Stimulated activated CD8-positive, alpha-beta memory T cell treated with anti-CD3 and anti-CD28 coated beads, Interleukin-12 subunit alpha, Interleukin-12 subunit beta, amount 100 ng/mL, for 1 hour (primary cell): ENCODE data around the gene INPP5K.
"Not testable (repeated sequence)": the region's sequence is repeated elsewhere in the genome, so short reads cannot be mapped to it uniquely, and the experiment has no call there.

Experiments used
- DNase-seq: peaks from one replicate; pipeline ENCODE4 v3.0.0-alpha.2; 2020; ENCODE audit warnings: low read depth

The INPP5K gene

DNA sequence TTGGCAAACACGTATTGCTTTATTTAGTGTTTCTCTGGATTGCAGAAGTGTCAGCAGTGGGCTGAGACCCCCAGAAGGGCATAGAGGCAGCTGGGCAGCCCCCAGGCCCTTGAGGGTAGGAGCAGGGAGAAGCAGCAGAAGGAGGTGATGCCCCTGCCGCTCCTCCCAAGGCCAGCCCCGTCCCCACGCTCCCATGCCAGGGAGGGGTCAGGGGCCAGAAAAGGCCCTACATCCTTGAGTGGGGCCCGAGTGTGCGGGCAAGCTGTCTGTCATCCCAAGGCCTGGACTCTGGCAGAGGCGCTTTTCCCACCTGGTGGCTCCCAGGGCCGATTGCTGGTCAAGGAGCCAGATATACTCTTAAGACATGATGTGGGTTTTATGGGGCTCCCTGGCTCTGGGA, 52.2 kb downstream of the INPP5K start:
- DNase-seq, result no peak

DNA sequence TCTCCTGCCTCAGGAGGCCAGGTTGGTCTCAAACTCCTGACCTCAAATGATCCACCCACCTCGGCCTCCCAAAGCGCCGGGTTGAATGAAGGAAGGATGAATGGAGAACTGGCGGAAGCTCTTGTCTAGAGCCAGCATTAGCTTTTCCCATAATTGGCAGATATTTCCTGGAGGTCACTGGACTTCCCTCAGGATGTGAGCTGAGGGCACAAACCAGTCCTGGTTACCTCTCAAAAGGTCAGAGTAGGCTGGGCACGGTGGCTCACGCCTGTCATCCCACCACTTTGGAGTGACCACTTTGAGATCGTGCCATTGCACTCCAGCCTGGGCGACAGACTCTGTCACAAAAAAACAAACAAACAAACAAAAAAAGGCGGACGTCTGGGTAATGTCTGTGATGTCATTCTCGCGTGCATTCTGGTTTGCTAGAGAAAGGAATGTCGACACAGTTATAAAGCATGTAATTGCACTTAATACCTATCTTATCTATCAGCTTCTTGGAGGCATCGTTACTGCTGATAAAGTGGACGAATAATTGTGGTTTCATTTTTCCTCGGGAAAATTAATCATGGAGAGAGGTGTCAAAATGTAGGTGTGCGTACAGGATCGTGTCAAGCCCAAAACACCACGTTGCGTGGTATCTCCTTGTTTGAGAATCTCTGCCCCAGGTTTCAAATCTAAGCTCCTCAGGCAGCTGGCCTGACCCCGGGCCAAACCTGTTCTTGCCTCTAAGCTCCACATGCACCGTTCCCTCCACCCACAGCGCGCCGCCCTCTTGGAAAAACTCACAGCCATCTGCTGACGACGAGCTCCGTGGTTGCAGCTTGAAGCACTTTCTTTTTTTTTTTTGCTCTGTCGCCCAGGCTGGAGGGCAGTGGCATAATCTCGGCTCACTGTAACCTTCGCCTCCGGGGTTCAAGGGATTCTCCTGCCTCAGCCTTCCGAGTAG, 54.0 kb downstream of the INPP5K start:
- DNase-seq, result no peak

DNA sequence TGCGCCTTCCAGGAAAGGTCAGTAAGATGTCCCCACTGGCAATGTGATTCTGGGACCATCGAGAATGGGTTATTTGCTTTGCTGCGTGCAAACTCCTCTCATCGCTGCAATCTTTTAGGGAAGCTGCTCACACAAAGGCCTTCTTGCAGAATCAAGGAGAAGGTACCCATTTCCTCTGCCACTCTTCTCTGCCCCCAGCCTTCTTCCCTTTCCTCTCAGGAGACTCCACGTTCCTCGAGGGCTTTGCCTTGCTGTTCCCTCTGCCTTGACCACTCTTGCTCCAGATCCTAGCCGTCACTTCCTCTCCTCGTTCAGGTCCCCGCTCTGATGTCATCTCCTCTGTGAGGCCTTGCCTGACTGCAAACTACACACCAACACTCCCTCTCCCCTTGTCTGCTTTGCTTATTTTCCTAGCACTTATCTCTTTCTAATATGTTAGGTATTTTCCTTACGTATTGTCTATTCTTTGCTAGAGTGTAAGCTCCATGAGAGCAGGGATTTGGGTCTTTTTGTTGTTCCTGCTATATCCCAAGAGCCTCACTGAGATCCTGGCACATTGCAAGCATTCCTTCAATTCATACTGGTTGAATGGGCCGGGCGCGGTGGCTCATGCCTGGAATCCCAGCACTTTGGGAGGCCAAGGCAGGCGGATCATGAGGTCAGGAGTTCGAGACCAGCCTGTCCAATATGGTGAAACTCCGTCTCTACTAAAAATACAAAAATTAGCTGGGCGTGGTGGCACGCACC, 55.0 kb downstream of the INPP5K start:
- no peak for DNase-seq

DNA sequence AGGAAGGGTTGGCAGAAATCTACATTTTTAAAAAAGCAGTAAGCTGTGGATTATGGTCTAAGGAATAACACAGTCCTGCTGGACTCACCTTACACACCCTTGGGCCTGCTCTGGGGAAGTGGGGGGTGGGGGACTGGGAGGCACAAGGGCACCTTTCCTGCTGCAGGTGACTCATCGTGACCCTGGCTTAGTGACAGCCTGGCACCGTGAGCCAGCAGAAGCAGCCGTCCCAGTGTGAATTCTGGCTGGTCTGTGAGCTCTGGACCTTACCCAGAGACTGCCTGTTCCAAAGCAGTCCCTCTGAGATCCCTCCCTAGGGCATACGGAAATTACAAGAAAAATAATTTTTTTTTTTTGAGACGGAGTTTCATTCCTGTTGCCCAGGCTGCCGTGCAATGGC, 56.2 kb downstream of the INPP5K start:
- DNase-seq, result no peak

DNA sequence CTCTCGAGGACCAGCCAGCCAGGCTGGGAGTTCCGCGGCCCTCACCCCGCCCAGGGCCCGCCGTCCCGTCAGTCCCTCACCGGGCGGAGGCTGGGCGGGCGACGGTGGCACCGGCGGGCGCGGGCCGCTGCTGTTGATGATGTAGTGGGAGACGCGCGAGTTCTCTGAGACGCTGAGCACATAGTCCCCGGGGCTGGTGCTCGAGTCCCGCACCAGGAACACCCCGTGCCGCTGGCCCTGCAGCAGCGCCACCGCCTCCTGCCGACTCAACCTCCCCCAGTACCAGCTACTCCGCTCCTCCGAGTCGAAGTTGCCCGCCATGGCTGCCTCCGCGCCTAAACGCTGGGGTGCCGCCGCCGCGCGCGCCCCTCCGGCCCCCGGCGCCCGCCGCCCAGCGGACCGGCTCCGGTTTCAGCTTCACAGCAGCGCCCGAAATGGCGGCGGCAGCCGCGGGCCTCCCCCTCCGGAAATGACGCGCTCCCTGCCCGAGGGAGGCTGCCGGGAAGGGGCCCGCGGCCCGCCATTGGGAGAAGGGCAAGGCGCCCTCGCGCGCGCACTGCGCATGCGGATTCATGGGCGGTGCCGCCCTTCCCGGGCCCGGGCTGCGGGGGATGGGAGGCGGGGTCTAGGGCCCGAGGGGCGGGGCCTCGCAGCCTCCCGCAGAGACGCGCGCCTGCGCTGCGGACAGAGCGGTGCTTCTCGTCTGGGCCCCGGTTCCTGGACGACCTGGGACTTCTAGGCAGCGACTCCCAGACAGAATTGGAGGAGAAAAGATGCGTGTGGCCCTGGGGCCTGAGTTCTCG, 60.4 kb downstream of the INPP5K start, which contains the start of gene CRK:
Gene CRK (minus strand): TSS at position 436 of the 803 bp plus-strand sequence. CDS start 115 bp downstream, at position 321.
- peak; percentile 98 for DNase-seq

DNA sequence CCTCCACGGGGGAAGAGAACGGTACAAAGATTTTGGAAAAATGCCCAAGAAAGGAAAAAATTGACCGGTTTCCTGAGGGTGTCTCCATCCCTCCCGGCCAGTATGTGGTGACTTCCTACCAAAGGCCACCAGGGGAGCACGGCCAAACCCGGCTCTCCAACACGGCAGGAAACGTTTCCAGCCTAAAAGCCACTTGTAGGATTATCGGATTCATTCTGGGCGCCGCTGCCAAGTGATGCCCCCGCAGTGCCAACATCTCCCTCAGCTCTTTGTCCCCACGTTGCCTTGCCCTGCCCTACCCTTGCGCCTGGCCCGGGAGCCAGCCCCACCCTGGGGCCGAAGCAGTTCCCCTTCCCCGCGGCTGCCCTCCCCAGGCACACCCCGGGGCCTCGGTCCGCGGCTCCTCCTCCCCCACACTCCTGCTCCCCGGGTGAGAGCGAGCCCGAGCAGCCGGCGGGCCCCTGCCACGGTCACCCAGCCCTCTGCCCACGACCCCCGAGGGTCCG, 61.1 kb downstream of the INPP5K start:
- DNase-seq, result peak; percentile 9

DNA sequence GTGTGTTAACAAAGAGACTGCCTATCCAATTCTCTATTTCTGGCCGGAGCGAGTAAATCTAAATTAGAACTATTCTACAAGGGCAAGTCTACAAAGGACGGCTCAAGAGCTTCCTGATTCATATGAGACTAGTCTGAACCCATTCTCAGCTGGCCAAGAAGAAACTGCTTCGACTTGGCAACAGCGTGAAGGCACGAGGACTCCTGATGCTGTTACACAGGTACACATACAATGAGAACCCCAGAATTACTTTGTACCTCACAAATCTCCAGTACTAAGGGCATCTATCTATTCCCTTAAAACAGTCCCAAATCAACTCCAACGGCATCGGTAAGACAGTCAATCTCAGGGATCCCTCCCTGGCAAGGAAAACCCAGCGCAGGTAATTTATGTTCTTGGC, 61.9 kb downstream of the INPP5K start:
- no peak for DNase-seq

DNA sequence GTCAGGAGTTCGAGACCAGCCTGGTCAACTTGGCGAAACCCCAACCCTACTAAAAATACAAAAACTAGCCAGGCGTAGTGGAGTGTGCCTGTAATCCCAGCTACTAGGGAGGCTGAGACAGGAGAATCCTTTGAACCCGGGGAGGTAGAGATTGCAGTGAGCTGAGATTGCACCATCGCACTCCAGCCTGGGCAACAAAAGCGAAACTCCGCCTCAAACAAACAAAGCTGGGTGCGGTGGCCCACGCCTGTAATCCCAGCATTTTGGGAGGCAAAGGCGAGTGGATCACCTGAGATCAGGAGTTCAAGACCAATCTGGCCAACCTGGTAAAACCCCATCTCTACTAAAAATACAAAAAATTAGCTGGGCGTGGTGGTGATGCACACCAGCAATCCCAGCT, 62.7 kb downstream of the INPP5K start:
- not testable (repeated sequence) for DNase-seq

DNA sequence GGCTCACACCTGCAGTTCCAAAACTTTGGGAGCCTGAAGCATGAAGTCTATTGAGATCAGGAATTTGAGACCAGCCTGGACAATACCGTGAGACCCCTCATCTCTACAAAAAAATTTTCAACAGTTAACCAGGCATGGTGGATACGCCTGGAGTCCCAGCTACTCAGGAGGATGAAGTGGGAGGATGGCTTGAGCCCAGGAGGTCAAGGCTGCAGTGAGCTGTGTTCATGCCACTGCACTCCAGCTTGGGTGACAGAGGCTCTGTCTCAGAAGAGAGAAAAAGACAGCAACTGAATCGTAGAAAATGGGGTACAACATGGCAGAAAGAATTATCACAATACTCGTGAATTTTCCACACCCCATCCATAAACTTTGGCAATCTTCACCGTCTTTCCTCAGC, 63.6 kb downstream of the INPP5K start:
- DNase-seq, result no peak

DNA sequence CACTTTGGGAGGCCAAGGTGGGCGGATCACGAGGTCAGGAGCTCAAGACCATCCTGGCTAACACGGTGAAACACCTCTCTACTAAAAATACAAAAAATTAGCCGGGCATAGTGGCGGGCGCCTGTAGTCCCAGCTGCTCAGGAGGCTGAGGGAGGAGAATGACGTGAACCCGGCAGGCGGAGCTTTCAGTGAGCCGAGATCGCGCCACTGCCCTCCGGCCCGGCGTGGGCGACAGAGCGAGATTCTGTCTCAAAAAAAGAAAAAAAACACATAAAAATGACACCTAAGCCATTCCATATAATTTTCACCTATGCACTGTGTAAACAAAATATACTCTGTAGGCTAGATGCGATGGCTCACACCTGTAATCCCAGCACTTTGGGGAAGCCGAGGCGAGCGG, 66.2 kb downstream of the INPP5K start:
- DNase-seq, result not testable (repeated sequence)

DNA sequence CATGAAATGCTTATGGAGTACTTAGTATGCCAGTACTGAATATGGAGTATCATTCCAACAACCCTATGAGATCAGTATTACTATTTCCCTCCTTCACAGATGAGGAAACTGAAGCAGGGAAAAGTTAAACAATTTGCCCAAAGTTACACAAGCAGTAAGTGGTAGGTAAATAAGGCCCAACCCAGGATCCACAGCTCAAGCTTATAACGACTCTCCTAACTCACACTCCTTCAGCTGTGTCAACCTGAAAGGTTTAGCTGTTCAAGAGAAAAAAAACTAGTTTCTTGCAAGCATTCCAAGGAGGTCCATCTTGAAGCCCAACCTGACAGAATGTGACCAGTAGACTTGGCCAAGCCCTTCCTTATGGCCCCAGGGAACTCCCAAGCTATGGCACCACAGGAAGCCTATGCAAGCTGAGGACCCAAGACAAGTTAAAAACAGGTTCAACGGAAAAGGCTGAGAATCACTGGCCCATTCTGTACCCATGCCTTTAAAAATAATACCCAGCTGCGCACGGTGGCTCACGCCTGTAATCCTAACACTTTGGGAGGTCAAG, 66.9 kb downstream of the INPP5K start:
- DNase-seq, result no peak

DNA sequence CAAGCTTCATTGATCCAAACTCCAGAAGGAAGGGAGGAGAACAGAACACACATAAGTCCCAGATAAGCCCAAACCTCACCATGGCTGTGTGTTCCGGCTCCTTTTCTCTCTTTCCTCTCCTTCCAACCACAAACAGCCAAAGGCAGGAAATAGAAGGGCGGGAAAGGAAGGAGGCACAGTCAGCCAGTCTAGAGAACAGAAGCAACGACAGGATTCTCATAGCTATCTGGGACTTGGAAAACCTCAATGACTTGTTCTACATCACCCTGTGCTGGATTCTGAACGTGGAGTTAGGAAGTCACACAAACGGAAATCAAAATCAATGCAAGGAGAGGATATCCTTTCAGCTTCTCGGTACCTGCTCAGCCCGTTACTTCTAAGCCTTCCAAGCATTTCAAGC, 69.4 kb downstream of the INPP5K start:
- DNase-seq, result no peak

DNA sequence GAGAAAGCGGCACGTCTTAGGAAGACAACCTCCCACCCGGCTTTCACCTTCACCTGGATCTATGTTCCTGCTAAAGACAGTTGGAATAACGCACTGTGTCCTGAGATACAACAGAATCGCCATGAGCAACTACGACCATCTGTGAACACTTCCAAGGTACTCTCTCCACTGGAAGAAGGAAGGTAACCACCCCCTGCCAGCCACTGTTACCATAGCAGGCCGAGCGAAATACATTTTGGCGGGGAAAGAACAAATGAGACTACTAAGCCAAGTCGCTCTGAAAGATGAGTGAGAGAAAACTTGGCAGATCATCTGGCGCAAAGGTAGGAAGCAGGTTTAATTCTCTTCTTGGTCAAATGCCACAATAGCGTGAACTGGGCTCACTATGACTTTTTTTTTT, 70.2 kb downstream of the INPP5K start:
- DNase-seq, result no peak

DNA sequence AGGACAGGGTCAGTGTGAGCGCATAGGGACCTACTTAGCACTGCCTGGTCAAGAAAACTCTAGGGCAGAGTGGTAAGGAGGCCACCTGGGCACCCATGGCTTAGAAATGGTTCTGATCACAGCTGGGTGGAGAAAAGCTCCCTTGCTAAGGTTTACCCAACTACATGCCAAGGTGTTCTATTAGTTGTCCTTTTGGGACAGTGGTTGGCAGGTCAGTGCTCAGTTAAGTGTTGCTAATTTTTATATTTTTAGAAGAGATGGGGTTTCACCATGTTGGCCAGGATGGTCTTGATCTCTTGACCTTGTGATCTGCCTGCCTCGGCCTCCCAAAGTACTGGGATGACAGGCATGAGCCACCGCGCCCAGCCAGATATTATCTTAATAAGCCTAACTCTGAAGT, 70.7 kb downstream of the INPP5K start:
- DNase-seq, result not testable (repeated sequence)
